K562 (cell line): ENCODE measurements around the gene WDR46. TPM values are rescaled to one million over a fixed set of nuclear protein-coding genes. Genes with fewer than 3 reads are reported as not detected.

Source experiments
- ARID3B ChIP-seq: fragments of 250-450 bp; sonication (Bioruptor Pico); IDR thresholded peaks from 2 replicates; pipeline ENCODE4 v1.4.0; 2020; ENCODE audit warnings: borderline replicate concordance
- BRF1 ChIP-seq: IDR thresholded peaks from 3 replicates; pipeline ENCODE4 v1.6.1; 2011; ENCODE audit warnings: borderline replicate concordance, mild to moderate bottlenecking; ENCODE audit not compliant: insufficient read length; ENCODE audit errors: extremely low read depth
- HMG20B ChIP-seq: fragments of 250-450 bp; sonication (Bioruptor Pico); IDR thresholded peaks from 2 replicates; pipeline ENCODE4 v1.5.0; 2021; ENCODE audit warnings: mild to moderate bottlenecking
- IRF2 ChIP-seq: sonication (generic); formaldehyde crosslinking; IDR thresholded peaks from 2 replicates; pipeline ENCODE4 v1.8.1; 2022; ENCODE audit warnings: mild to moderate bottlenecking, missing genetic modification reagents
- NR4A1 ChIP-seq, 2 experiments: fragments of 250-450 bp in 1 of 2; fragments of 450-650 bp in 1 of 2; sonication (Bioruptor Pico) in 1 of 2; IDR thresholded peaks; 2 replicates each; pipeline versions ENCODE4 v1.4.0 to v1.6.1; 2016 to 2020; ENCODE audit warnings: mild to moderate bottlenecking in 2 of 2, missing compliant biosample characterization in 1 of 2, missing genetic modification characterization in 1 of 2, moderate library complexity in 1 of 2
- PURB ChIP-seq: sonication (generic); formaldehyde crosslinking; IDR thresholded peaks from 2 replicates; pipeline ENCODE4 v1.9.0; 2021; ENCODE audit warnings: low read depth, mild to moderate bottlenecking, missing genetic modification reagents
- SAP30 ChIP-seq: fragments of 200-600 bp; sonication (generic); IDR thresholded peaks from 2 replicates; pipeline ENCODE4 v1.6.1; 2012; ENCODE audit warnings: borderline replicate concordance, low read depth, mild to moderate bottlenecking, moderate library complexity, low read length, control low read depth, inconsistent platforms; ENCODE audit not compliant: insufficient read depth, poor library complexity, severe bottlenecking
- SMARCA5 ChIP-seq: fragments of 450-650 bp; IDR thresholded peaks from 2 replicates; pipeline ENCODE4 v1.6.1; 2016
- VEZF1 ChIP-seq: fragments of 200-800 bp; sonication (Bioruptor generic); IDR thresholded peaks from 2 replicates; pipeline ENCODE4 v1.6.1; 2017; ENCODE audit warnings: missing genetic modification characterization, missing compliant biosample characterization
- ZFP91 ChIP-seq: sonication (generic); formaldehyde crosslinking; IDR thresholded peaks from 2 replicates; pipeline ENCODE4 v1.8.0; 2022; ENCODE audit warnings: mild to moderate bottlenecking, missing genetic modification reagents
- ZNF12 ChIP-seq: sonication (generic); formaldehyde crosslinking; IDR thresholded peaks from 2 replicates; pipeline ENCODE4 v1.4.0; 2020; ENCODE audit warnings: mild to moderate bottlenecking, missing genetic modification reagents
- ZNF165 ChIP-seq: fragments of 250-450 bp; sonication (Bioruptor Pico); IDR thresholded peaks from 2 replicates; pipeline ENCODE4 v1.4.0; 2020; ENCODE audit warnings: borderline replicate concordance
- polyA plus RNA-seq, 8 experiments: library from polyadenylated mRNA; depleted of rRNA in 4 of 8; stranded (reverse) in 5 of 8; unstranded in 3 of 8; fragments of >200 nt; fragmentation: Nextera tagmentation in 2 of 8; fragmentation: Illumina TruSeq in 1 of 8; extraction: Ambion mirVana in 2 of 8; extraction: Trizol in 1 of 8; gene quantifications; 2 replicates each; pipeline versions ENCODE4 v1.2.1 to v1.2.3, GENCODE V29; 2011 to 2014; ENCODE audit warnings: inconsistent platforms in 1 of 8, missing spikeins in 1 of 8
- total RNA-seq, 7 experiments: library from RNA; depleted of rRNA in 6 of 7; stranded (reverse); fragments of >200 nt in 6 of 7; fragmentation: Illumina TruSeq in 2 of 7; extraction: Trizol in 2 of 7; gene quantifications; 2 replicates each; pipeline versions ENCODE4 v1.2.1 to v1.2.3, GENCODE V29; 2011 to 2021; ENCODE audit warnings: low replicate concordance in 1 of 7
- TF ChIP-seq, protein P1 (sequence below), 2 experiments: fragments of 150-350 bp in 1 of 2; IDR thresholded peaks; 2 replicates each; pipeline ENCODE4 v1.6.1; 2012 to 2016; ENCODE audit warnings: low read depth in 2 of 2, low read length in 2 of 2, mild to moderate bottlenecking in 1 of 2, moderate library complexity in 1 of 2
- TF ChIP-seq, protein P2 (sequence below), 2 experiments: IDR thresholded peaks; 2 replicates each; pipeline ENCODE4 v1.6.1; 2012; ENCODE audit warnings: improper control_type of control experiment in 2 of 2, low read depth in 2 of 2, low read length in 2 of 2, borderline replicate concordance in 1 of 2

Gene WDR46
- total and polyA plus RNA-seq, 9 of the 15 experiments (the other 6 are each of a cell fraction or from before 2014, with no cell fraction given): 8.9 to 146 (median 93.1) TPM

DNA sequence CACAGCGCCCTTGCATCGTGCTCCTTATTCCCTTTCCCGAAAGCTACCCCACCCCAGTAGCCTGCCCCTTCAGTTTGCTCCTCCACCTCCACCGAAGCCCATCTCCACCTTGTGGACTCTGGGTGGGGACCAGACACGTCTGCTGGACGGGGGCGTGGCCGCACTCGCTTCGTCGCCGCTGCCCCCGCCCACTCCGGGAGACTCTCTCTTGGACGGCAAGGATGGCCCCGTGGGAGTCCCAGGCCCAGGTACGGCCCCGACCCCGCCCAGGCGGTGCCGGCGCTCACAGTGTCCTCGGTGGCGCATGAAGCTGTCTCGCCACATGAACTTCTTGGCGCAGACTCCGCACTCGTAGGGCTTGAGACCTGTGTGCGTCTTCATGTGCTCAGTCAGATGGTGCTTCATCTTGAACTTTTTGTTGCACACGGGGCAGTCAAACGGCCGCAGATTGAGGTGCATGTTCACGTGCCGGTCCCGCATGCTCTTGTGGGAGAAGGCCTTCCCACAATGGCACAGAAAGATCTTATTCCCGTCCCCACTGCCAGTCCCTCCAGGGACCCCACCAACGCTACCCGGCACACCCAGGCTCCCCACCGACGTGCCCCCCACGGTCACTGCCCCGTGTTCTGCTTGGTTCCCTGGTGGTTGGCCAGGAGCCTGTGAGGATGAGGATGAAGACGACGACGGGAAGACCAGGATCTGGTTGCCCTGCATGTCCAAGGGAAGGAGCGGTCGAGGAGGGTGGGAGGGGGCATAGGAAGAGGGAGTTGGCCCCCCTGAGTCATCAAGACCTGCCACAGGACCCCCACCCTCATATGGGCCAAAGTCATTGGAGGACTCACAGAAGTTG is 26.1 kb upstream of the WDR46 start (continued):
- no peak for TF ChIP-seq SMARCA5
- TF ChIP-seq, protein P1, sequence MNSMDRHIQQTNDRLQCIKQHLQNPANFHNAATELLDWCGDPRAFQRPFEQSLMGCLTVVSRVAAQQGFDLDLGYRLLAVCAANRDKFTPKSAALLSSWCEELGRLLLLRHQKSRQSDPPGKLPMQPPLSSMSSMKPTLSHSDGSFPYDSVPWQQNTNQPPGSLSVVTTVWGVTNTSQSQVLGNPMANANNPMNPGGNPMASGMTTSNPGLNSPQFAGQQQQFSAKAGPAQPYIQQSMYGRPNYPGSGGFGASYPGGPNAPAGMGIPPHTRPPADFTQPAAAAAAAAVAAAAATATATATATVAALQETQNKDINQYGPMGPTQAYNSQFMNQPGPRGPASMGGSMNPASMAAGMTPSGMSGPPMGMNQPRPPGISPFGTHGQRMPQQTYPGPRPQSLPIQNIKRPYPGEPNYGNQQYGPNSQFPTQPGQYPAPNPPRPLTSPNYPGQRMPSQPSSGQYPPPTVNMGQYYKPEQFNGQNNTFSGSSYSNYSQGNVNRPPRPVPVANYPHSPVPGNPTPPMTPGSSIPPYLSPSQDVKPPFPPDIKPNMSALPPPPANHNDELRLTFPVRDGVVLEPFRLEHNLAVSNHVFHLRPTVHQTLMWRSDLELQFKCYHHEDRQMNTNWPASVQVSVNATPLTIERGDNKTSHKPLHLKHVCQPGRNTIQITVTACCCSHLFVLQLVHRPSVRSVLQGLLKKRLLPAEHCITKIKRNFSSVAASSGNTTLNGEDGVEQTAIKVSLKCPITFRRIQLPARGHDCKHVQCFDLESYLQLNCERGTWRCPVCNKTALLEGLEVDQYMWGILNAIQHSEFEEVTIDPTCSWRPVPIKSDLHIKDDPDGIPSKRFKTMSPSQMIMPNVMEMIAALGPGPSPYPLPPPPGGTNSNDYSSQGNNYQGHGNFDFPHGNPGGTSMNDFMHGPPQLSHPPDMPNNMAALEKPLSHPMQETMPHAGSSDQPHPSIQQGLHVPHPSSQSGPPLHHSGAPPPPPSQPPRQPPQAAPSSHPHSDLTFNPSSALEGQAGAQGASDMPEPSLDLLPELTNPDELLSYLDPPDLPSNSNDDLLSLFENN (IDR thresholded peaks at IDR 0.05; ENCODE audit: low read depth in 2 of 2, low read length in 2 of 2): no peak
- TF ChIP-seq NR4A1 (CRISPR knock-in tag; IDR thresholded peaks at IDR 0.05): 0 out of 2 replicates have a peak, but pooled peaks have one; percentile 51
- TF ChIP-seq NR4A1 (tag; IDR thresholded peaks at IDR 0.05): no peak
- TF ChIP-seq VEZF1 (CRISPR knock-in tag): 0 out of 2 replicates have a peak, but pooled peaks have one; percentile 8
- TF ChIP-seq ZFP91 (CRISPR knock-in tag): 0 out of 2 replicates have a peak, but pooled peaks have one; percentile 19
- no peak for TF ChIP-seq HMG20B (CRISPR knock-in tag)
- TF ChIP-seq ARID3B (CRISPR knock-in tag): no peak
- no peak for TF ChIP-seq PURB
- TF ChIP-seq IRF2 (CRISPR knock-in tag): no peak
- no peak for TF ChIP-seq ZNF12 (CRISPR knock-in tag)
- TF ChIP-seq, protein P2, sequence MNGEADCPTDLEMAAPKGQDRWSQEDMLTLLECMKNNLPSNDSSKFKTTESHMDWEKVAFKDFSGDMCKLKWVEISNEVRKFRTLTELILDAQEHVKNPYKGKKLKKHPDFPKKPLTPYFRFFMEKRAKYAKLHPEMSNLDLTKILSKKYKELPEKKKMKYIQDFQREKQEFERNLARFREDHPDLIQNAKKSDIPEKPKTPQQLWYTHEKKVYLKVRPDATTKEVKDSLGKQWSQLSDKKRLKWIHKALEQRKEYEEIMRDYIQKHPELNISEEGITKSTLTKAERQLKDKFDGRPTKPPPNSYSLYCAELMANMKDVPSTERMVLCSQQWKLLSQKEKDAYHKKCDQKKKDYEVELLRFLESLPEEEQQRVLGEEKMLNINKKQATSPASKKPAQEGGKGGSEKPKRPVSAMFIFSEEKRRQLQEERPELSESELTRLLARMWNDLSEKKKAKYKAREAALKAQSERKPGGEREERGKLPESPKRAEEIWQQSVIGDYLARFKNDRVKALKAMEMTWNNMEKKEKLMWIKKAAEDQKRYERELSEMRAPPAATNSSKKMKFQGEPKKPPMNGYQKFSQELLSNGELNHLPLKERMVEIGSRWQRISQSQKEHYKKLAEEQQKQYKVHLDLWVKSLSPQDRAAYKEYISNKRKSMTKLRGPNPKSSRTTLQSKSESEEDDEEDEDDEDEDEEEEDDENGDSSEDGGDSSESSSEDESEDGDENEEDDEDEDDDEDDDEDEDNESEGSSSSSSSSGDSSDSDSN (IDR thresholded peaks at IDR 0.05; ENCODE audit: borderline replicate concordance in 1 of 2, low read depth in 2 of 2, low read length in 2 of 2): no peak
- no peak for TF ChIP-seq BRF1
- TF ChIP-seq SAP30: no peak
- TF ChIP-seq ZNF165: peak; percentile 34; the same call in 1 of the 2 replicates
